Effector memory CD4-positive, alpha-beta T cell (primary cell): ENCODE results near the gene FOXN3.
"Not testable (repeated sequence)": the region's sequence is repeated elsewhere in the genome, so short reads cannot be mapped to it uniquely, and the experiment has no call there.

Experiments
- DNase-seq, 3 donors: peaks; one replicate each; pipeline ENCODE4 v3.0.0-alpha.2; 2020
- H3K27ac ChIP-seq: 2 replicates; pipeline ENCODE4 v1.7.0; 2013; ENCODE audit warnings: mild to moderate bottlenecking, low read length, moderate library complexity; ENCODE audit not compliant: insufficient read depth, poor library complexity, severe bottlenecking
- H3K27me3 ChIP-seq: replicated peaks from 2 replicates; pipeline ENCODE4 v1.7.0; 2013; ENCODE audit warnings: mild to moderate bottlenecking, low read length; ENCODE audit not compliant: insufficient read depth, control insufficient read depth, poor library complexity, severe bottlenecking
- H3K36me3 ChIP-seq: 2 replicates; pipeline ENCODE4 v1.7.0; 2013; ENCODE audit warnings: mild to moderate bottlenecking, low read length, moderate library complexity; ENCODE audit not compliant: control insufficient read depth, insufficient read depth
- H3K4me1 ChIP-seq: 2 replicates; pipeline ENCODE4 v1.7.0; 2013; ENCODE audit warnings: low read length, mild to moderate bottlenecking; ENCODE audit not compliant: control insufficient read depth, insufficient read depth, poor library complexity, severe bottlenecking
- H3K4me3 ChIP-seq: 2 replicates; pipeline ENCODE4 v1.7.0; 2013; ENCODE audit warnings: low read length, low read depth, mild to moderate bottlenecking; ENCODE audit not compliant: insufficient read depth, poor library complexity, severe bottlenecking
- H3K9me3 ChIP-seq: 2 replicates; pipeline ENCODE4 v1.7.0; 2013; ENCODE audit warnings: mild to moderate bottlenecking, low read length, moderate library complexity; ENCODE audit not compliant: control insufficient read depth

The FOXN3 gene

GRCh38 chr14:89296281-89296745 lies 120.7 kb downstream of the FOXN3 start:
- Histone ChIP-seq H3K4me3 (no peak overlapping the region), H3K4me1 (no peaks in the 10 kb centered on the region)

GRCh38 chr14:89294872-89295271 lies 122.2 kb downstream of the FOXN3 start:
- Histone ChIP-seq H3K27me3 (no peaks in the 10 kb centered on the region), H3K36me3 (no peaks in the 10 kb centered on the region), H3K9me3 (no peaks in the 10 kb centered on the region), H3K27ac (no peak overlapping the region), H3K4me3 (no peak overlapping the region), H3K4me1 (no peaks in the 10 kb centered on the region)
- DNase-seq: no peak

More at GRCh38 chr14:89296281-89296745, 120.7 kb downstream of the FOXN3 start:
- Histone ChIP-seq H3K9me3 (no peaks in the 10 kb centered on the region), H3K36me3 (no peaks in the 10 kb centered on the region), H3K27ac (no peak overlapping the region), H3K27me3 (no peaks in the 10 kb centered on the region)
- no peak for DNase-seq

- H3K27me3 ChIP-seq, H3K4me3 ChIP-seq, H3K9me3 ChIP-seq, DNase-seq, H3K27ac ChIP-seq, H3K36me3 ChIP-seq, H3K4me1 ChIP-seq: not testable (repeated sequence)
These were observed 122.6 kb downstream of the FOXN3 start for GRCh38 chr14:89294469-89294868.

GRCh38 chr14:89294060-89294459 lies 123.0 kb downstream of the FOXN3 start:
- H3K9me3 ChIP-seq: no peaks in the 10 kb centered on the region
- H3K27ac ChIP-seq: no peak overlapping the region
- no peak overlapping the region for H3K4me3 ChIP-seq
- no peaks in the 10 kb centered on the region for H3K36me3 ChIP-seq
- no peaks in the 10 kb centered on the region for H3K4me1 ChIP-seq
- no peaks in the 10 kb centered on the region for H3K27me3 ChIP-seq
- no peak for DNase-seq

GRCh38 chr14:89293314-89293916 lies 123.6 kb downstream of the FOXN3 start:
- H3K9me3 ChIP-seq: no peaks in the 10 kb centered on the region
- H3K27me3 ChIP-seq: no peaks in the 10 kb centered on the region
- H3K27ac ChIP-seq: no peak overlapping the region
- DNase-seq: no peak
- no peaks in the 10 kb centered on the region for H3K36me3 ChIP-seq
- no peak overlapping the region for H3K4me3 ChIP-seq
- no peaks in the 10 kb centered on the region for H3K4me1 ChIP-seq

- no peak overlapping the region for H3K27ac ChIP-seq
- no peaks in the 10 kb centered on the region for H3K4me1 ChIP-seq
- no peaks in the 10 kb centered on the region for H3K9me3 ChIP-seq
- H3K4me3 ChIP-seq: no peak overlapping the region
- H3K36me3 ChIP-seq: no peaks in the 10 kb centered on the region
- no peaks in the 10 kb centered on the region for H3K27me3 ChIP-seq
- no peak for DNase-seq
These were observed 124.3 kb downstream of the FOXN3 start for GRCh38 chr14:89292579-89293313.

GRCh38 chr14:89291351-89291940 lies 125.6 kb downstream of the FOXN3 start:
- no peaks in the 10 kb centered on the region for H3K27me3 ChIP-seq
- no peaks in the 10 kb centered on the region for H3K4me1 ChIP-seq
- H3K27ac ChIP-seq: no peak overlapping the region
- H3K36me3 ChIP-seq: no peaks in the 10 kb centered on the region
- no peak overlapping the region for H3K4me3 ChIP-seq
- DNase-seq: no peak
- no peaks in the 10 kb centered on the region for H3K9me3 ChIP-seq

GRCh38 chr14:89290813-89291212 lies 126.2 kb downstream of the FOXN3 start:
- Histone ChIP-seq H3K4me3 (no peak overlapping the region), H3K27ac (no peak overlapping the region), H3K4me1 (no peaks in the 10 kb centered on the region), H3K9me3 (no peaks in the 10 kb centered on the region), H3K27me3 (no peaks in the 10 kb centered on the region), H3K36me3 (no peaks in the 10 kb centered on the region)
- DNase-seq: no peak

GRCh38 chr14:89289477-89289876 lies 127.6 kb downstream of the FOXN3 start:
- H3K27ac ChIP-seq: no peak overlapping the region
- no peaks in the 10 kb centered on the region for H3K27me3 ChIP-seq
- DNase-seq: no peak
- H3K9me3 ChIP-seq: no peaks in the 10 kb centered on the region
- H3K36me3 ChIP-seq: no peaks in the 10 kb centered on the region
- no peak overlapping the region for H3K4me3 ChIP-seq
- H3K4me1 ChIP-seq: no peaks in the 10 kb centered on the region

- Histone ChIP-seq H3K36me3 (no peaks in the 10 kb centered on the region), H3K27ac (no peak overlapping the region)
These were observed 128.9 kb downstream of the FOXN3 start for GRCh38 chr14:89288114-89288513.

More at GRCh38 chr14:89288114-89288513, 128.9 kb downstream of the FOXN3 start:
- DNase-seq: no peak
- no peaks in the 10 kb centered on the region for H3K4me1 ChIP-seq
- H3K27me3 ChIP-seq: no peaks in the 10 kb centered on the region
- no peaks in the 10 kb centered on the region for H3K9me3 ChIP-seq
- H3K4me3 ChIP-seq: no peak overlapping the region
